ENCODE results near the gene CELF4.

GRCh38 chr18:37482433-37482832 is 83.2 kb downstream of the CELF4 start:
- TF ChIP-seq EP300 (IDR thresholded peaks at IDR 0.05) = no peak
- no peak for TF ChIP-seq CTCF (IDR thresholded peaks at IDR 0.05)
- no peak for TF ChIP-seq POLR2AphosphoS5 (IDR thresholded peaks at IDR 0.05)
